B cell (primary cell): ENCODE measurements around the gene HES1. TPM values are rescaled to one million over a fixed set of nuclear protein-coding genes. Genes with fewer than 3 reads are reported as not detected.

Source experiments
- ATAC-seq: fragments of 200-7000 bp; cut with Tn5 transposase; one replicate; pipeline ENCODE4 v1.10.0; 2021; ENCODE audit warnings: low read depth, mild to moderate bottlenecking, moderate number of reproducible peaks, moderate library complexity
- CTCF ChIA-PET: fragments of 350-600 bp; sonication (Branson Sonifier 250); formaldehyde crosslinking; loops from one replicate; lab custom pipeline; 2021; ENCODE audit warnings: antibody characterized with exemption, inconsistent platforms; lab: Charles Lee
- POLR2A ChIA-PET: fragments of 350-600 bp; sonication (Branson Sonifier 250); formaldehyde crosslinking; loops from one replicate; lab custom pipeline; 2021; ENCODE audit warnings: antibody characterized with exemption; lab: Charles Lee
- DNase-seq: peaks from one replicate; pipeline ENCODE4 v3.0.0; 2013
- H2AFZ ChIP-seq: 2 replicates; pipeline ENCODE4 v1.6.1; 2012; ENCODE audit warnings: mild to moderate bottlenecking, low read depth, low read length; ENCODE audit not compliant: insufficient read depth, poor library complexity, severe bottlenecking
- H3K27ac ChIP-seq, 2 donors: 1 replicate in 1 of 2; 2 replicates in 1 of 2; pipeline ENCODE4 v1.5.1; 2012 to 2013; ENCODE audit warnings: low read length in 2 of 2, mild to moderate bottlenecking in 2 of 2, moderate library complexity in 1 of 2
- H3K27me3 ChIP-seq, 4 experiments: fragments of 200-600 bp in 1 of 4; sonication (generic) in 1 of 4; replicated peaks in 1 of 4; 1 replicate in 2 of 4; 2 replicates in 2 of 4; pipeline versions ENCODE4 v1.6.1 to v1.7.0; 2013 to 2016; ENCODE audit warnings: low read length in 3 of 4, mild to moderate bottlenecking in 2 of 4, mixed read lengths in 1 of 4, moderate library complexity in 1 of 4; ENCODE audit not compliant: insufficient read depth in 4 of 4, control insufficient read depth in 3 of 4; ENCODE audit errors: control extremely low read depth in 1 of 4
- H3K36me3 ChIP-seq, 2 experiments: replicated peaks in 1 of 2; 1 replicate in 1 of 2; 2 replicates in 1 of 2; pipeline versions ENCODE4 v1.6.1 to v1.7.1; 2013; ENCODE audit warnings: low read length in 1 of 2; ENCODE audit not compliant: insufficient read depth in 2 of 2, control insufficient read depth in 1 of 2; ENCODE audit errors: control extremely low read depth in 1 of 2, extremely low read depth in 1 of 2
- H3K4me1 ChIP-seq, 2 donors: fragments of 200-600 bp in 1 of 2; sonication (generic) in 1 of 2; 1 replicate in 1 of 2; 2 replicates in 1 of 2; pipeline versions ENCODE4 v1.5.1 to v1.6.1; 2013 to 2017; ENCODE audit warnings: low read length in 2 of 2; ENCODE audit not compliant: control insufficient read depth in 2 of 2, insufficient read depth in 2 of 2
- H3K4me2 ChIP-seq: replicated peaks from 2 replicates; pipeline ENCODE3; 2012; ENCODE audit warnings: mild to moderate bottlenecking, low read depth, low read length; ENCODE audit not compliant: poor library complexity, severe bottlenecking
- H3K4me3 ChIP-seq, 5 experiments: fragments of 200-600 bp in 1 of 5; sonication (generic) in 1 of 5; 1 replicate in 3 of 5; 2 replicates in 2 of 5; pipeline versions ENCODE4 v1.5.1 to v1.7.0; 2011 to 2016; ENCODE audit warnings: low read length in 4 of 5, mild to moderate bottlenecking in 4 of 5, low read depth in 2 of 5, control low read depth in 1 of 5, moderate library complexity in 1 of 5; ENCODE audit not compliant: insufficient read depth in 1 of 5; ENCODE audit errors: control extremely low read depth in 1 of 5, extremely low read depth in 1 of 5
- H3K79me2 ChIP-seq: fragments of 200-600 bp; sonication (generic); one replicate; pipeline ENCODE4 v1.6.0; 2016; ENCODE audit warnings: low read length; ENCODE audit not compliant: control insufficient read depth, insufficient read depth
- H3K9ac ChIP-seq: fragments of 200-600 bp; sonication (generic); 2 replicates; pipeline ENCODE4 v1.6.1; 2017; ENCODE audit warnings: mild to moderate bottlenecking, low read length, moderate library complexity
- H3K9me3 ChIP-seq, 3 donors: one replicate each; pipeline versions ENCODE4 v1.6.1 to v1.7.1; 2013; ENCODE audit warnings: low read length in 2 of 3; ENCODE audit not compliant: control insufficient read depth in 2 of 3, insufficient read depth in 1 of 3; ENCODE audit errors: control extremely low read depth in 1 of 3
- H4K20me1 ChIP-seq: 2 replicates; pipeline ENCODE4 v1.6.0; 2012; ENCODE audit warnings: mild to moderate bottlenecking, low read length; ENCODE audit not compliant: insufficient read depth, control insufficient read depth, poor library complexity, severe bottlenecking
- H3K27ac Mint-ChIP-seq: one replicate; pipeline ENCODE4 v1.8.0; 2021; ENCODE audit warnings: mixed read lengths
- H3K27me3 Mint-ChIP-seq: one replicate; pipeline ENCODE4 v1.8.0; 2021; ENCODE audit warnings: mixed read lengths
- H3K4me1 Mint-ChIP-seq: one replicate; pipeline ENCODE4 v1.8.0; 2021; ENCODE audit warnings: mixed read lengths
- H3K4me3 Mint-ChIP-seq: one replicate; pipeline ENCODE4 v1.8.0; 2021; ENCODE audit warnings: mixed read lengths
- H3K9me3 Mint-ChIP-seq: one replicate; pipeline ENCODE4 v1.8.0; 2022; ENCODE audit warnings: mixed read lengths; ENCODE audit not compliant: insufficient read depth
- EZH2 ChIP-seq: IDR thresholded peaks from 2 replicates; pipeline ENCODE4 v1.6.1; 2012; ENCODE audit warnings: borderline replicate concordance, low read depth, mild to moderate bottlenecking, moderate library complexity, low read length; ENCODE audit not compliant: insufficient read depth, poor library complexity, severe bottlenecking
- WGBS: methylation state at CpG from one replicate; pipeline ENCODE4 v1.1.5; 2013; ENCODE audit warnings: missing lambda C conversion rate; ENCODE audit not compliant: insufficient coverage; 5-methylcytosine and 5-hydroxymethylcytosine counted together
- intact Hi-C: fragments of 100-400 bp; cut with micrococcal nuclease; formaldehyde crosslinking; loops from one replicate; pipeline ENCODE4 v1.10.0; 2022
- polyA plus RNA-seq: library from polyadenylated mRNA; depleted of rRNA; stranded (reverse); fragments of >200 nt; gene quantifications from 2 replicates; pipeline ENCODE4 v1.2.3, GENCODE V29; 2012
- total RNA-seq, 2 donors: library from RNA; stranded (reverse); fragments of 120-200 nt in 1 of 2; gene quantifications; 1 replicate in 1 of 2; 2 replicates in 1 of 2; pipeline versions ENCODE4 v1.2.3 to v1.2.4, GENCODE V29; 2013 to 2022
- TF ChIP-seq, protein P1 (sequence below): fragments of 200-600 bp; IDR thresholded peaks from one replicate; pipeline ENCODE4 v1.8.0; 2022; ENCODE audit warnings: antibody characterized with exemption, mild to moderate bottlenecking

Gene HES1
- total and polyA plus RNA-seq, 2 donors (not counting 1 experiment from before 2014, with no cell fraction given) = 2.4 to 60.3 TPM

- H3K4me1 ChIP-seq = peaks cover 16 to 33% of the 10 kb centered on the region in 2 donors
These were observed 43.1 kb upstream of the HES1 start for GRCh38 chr3:194092881-194093301.

DNA sequence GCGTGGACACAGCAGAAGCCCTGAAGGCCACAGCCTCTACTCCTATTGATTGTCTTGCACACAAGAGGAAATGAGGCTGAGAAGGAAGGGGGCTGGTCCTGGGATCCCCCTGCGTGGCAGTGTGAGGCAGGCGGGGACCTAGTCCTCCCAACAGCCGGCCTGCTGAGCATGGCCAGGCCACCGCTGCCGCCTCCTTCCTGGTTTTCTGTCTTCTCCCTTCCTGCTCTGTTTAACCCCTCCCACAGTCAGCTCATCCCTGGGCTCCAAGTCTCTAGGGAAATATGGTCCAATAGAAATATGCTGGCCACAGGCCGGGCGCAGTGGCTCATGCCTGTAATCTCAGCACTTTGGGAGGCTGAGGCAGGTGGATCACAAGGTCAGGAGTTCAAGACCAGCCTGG lies 42.1 kb upstream of the HES1 start:
- H3K9ac ChIP-seq = no peak overlapping the region
- ChIA-PET CTCF (interaction anchor here (0.6 kb wide), 1 partner anchor 464 kb away, joined by 3 read pairs; no protein-coding TSS in a partner anchor), POLR2A (no interaction called here)
- 95% methylated on average over 3 of the region's 8 CpGs for WGBS
- TF ChIP-seq, protein P1, sequence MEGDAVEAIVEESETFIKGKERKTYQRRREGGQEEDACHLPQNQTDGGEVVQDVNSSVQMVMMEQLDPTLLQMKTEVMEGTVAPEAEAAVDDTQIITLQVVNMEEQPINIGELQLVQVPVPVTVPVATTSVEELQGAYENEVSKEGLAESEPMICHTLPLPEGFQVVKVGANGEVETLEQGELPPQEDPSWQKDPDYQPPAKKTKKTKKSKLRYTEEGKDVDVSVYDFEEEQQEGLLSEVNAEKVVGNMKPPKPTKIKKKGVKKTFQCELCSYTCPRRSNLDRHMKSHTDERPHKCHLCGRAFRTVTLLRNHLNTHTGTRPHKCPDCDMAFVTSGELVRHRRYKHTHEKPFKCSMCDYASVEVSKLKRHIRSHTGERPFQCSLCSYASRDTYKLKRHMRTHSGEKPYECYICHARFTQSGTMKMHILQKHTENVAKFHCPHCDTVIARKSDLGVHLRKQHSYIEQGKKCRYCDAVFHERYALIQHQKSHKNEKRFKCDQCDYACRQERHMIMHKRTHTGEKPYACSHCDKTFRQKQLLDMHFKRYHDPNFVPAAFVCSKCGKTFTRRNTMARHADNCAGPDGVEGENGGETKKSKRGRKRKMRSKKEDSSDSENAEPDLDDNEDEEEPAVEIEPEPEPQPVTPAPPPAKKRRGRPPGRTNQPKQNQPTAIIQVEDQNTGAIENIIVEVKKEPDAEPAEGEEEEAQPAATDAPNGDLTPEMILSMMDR = no peak
- TF ChIP-seq EZH2 = no peak
- ATAC-seq (no peak), DNase-seq (no peak)
- H3K27ac Mint-ChIP-seq = no peak overlapping the region
- no peaks in the 10 kb centered on the region for H3K79me2 ChIP-seq
- no peak overlapping the region for H3K4me3 Mint-ChIP-seq
- intact Hi-C loops = no loop called here
- no peaks in the 10 kb centered on the region for H3K36me3 ChIP-seq
- H3K9me3 ChIP-seq = no peaks in the 10 kb centered on the region
- H3K9me3 Mint-ChIP-seq = no peaks in the 10 kb centered on the region
- peaks cover 13 to 34% of the 10 kb centered on the region in 2 donors for H3K4me1 ChIP-seq
- H4K20me1 ChIP-seq = no peaks in the 10 kb centered on the region
- H3K27ac ChIP-seq = no peak overlapping the region
- no peaks in the 10 kb centered on the region for H3K27me3 Mint-ChIP-seq
- no peaks in the 10 kb centered on the region for H3K27me3 ChIP-seq
- H2AFZ ChIP-seq = no peak overlapping the region
- no peak overlapping the region for H3K4me3 ChIP-seq
- H3K4me2 ChIP-seq = no peak overlapping the region
- peaks cover 35% of the 10 kb centered on the region for H3K4me1 Mint-ChIP-seq

More at GRCh38 chr3:194092881-194093301, 43.1 kb upstream of the HES1 start:
- no peaks in the 10 kb centered on the region for H3K27me3 ChIP-seq
- intact Hi-C loops = no loop called here
- TF ChIP-seq, protein P1 = no peak
- TF ChIP-seq EZH2 = no peak
- Mint-ChIP-seq H3K4me3 (no peak overlapping the region), H3K4me1 (peaks cover 32% of the 10 kb centered on the region), H3K27me3 (no peaks in the 10 kb centered on the region), H3K9me3 (no peaks in the 10 kb centered on the region), H3K27ac (no peak overlapping the region)
- ChIA-PET CTCF (interaction anchor here (0.7 to 1.4 kb wide), 2 partner anchors 44 to 305 kb away, joined by 4 to 5 read pairs; no protein-coding TSS in a partner anchor), POLR2A (no interaction called here)
- H3K79me2 ChIP-seq = no peaks in the 10 kb centered on the region
- DNase-seq = no peak
- no peak overlapping the region for H3K9ac ChIP-seq
- H2AFZ ChIP-seq = no peak overlapping the region
- no peaks in the 10 kb centered on the region for H4K20me1 ChIP-seq
- no peak overlapping the region for H3K4me2 ChIP-seq
- WGBS = 89% methylated on average over 1 of the region's 10 CpGs
- H3K27ac ChIP-seq = no peak overlapping the region
- no peak for ATAC-seq
- H3K36me3 ChIP-seq = no peaks in the 10 kb centered on the region
- no peak overlapping the region for H3K4me3 ChIP-seq
- no peaks in the 10 kb centered on the region for H3K9me3 ChIP-seq
